Osteoblast (primary cell): ENCODE results near the gene PRKACA. TPM values are rescaled to one million over a fixed set of nuclear protein-coding genes. Genes with fewer than 3 reads are reported as not detected.

Experiments
- DNase-seq: peaks from one replicate; pipeline ENCODE4 v3.0.0; 2011; ENCODE audit warnings: low spot score, mixed read lengths; ENCODE audit not compliant: insufficient read length; ENCODE audit errors: missing footprints
- H2AFZ ChIP-seq: 2 replicates; pipeline ENCODE4 v1.6.0; 2011; ENCODE audit warnings: mild to moderate bottlenecking, low read length
- H3K27ac ChIP-seq: 2 replicates; pipeline ENCODE4 v1.5.1; 2011; ENCODE audit warnings: mild to moderate bottlenecking, low read depth, low read length, moderate library complexity
- H3K27me3 ChIP-seq: 2 replicates; pipeline ENCODE4 v1.6.0; 2012; ENCODE audit warnings: mild to moderate bottlenecking, control low read depth, inconsistent platforms, low read length, moderate library complexity; ENCODE audit not compliant: insufficient read depth
- H3K36me3 ChIP-seq: 2 replicates; pipeline ENCODE4 v1.5.1; 2011; ENCODE audit warnings: mild to moderate bottlenecking, low read length, control low read depth, moderate library complexity; ENCODE audit not compliant: insufficient read depth
- H3K4me1 ChIP-seq: 2 replicates; pipeline ENCODE4 v1.5.1; 2011; ENCODE audit warnings: mild to moderate bottlenecking, low read length, control low read depth, moderate library complexity; ENCODE audit not compliant: insufficient read depth
- H3K4me2 ChIP-seq: 2 replicates; pipeline ENCODE4 v1.6.0; 2011; ENCODE audit warnings: mild to moderate bottlenecking, low read length; ENCODE audit not compliant: insufficient read depth
- H3K4me3 ChIP-seq: fragments of 200-600 bp; sonication (generic); 3 replicates; pipeline ENCODE4 v1.5.1; 2012; ENCODE audit warnings: mild to moderate bottlenecking, low read length, inconsistent platforms; ENCODE audit not compliant: insufficient read depth
- H3K79me2 ChIP-seq: 2 replicates; pipeline ENCODE4 v1.6.0; 2012; ENCODE audit warnings: mild to moderate bottlenecking, low read length, control low read depth, inconsistent platforms; ENCODE audit not compliant: insufficient read depth
- H3K9me3 ChIP-seq: 2 replicates; pipeline ENCODE4 v1.5.1; 2011; ENCODE audit warnings: low read depth, low read length, control low read depth
- H4K20me1 ChIP-seq: 2 replicates; pipeline ENCODE4 v1.6.0; 2012; ENCODE audit warnings: mild to moderate bottlenecking, low read length, control low read depth; ENCODE audit not compliant: insufficient read depth
- total RNA-seq: library from RNA; depleted of rRNA; stranded (reverse); fragments of >200 nt; gene quantifications from 2 replicates; pipeline ENCODE4 v1.2.3, GENCODE V29; 2012
- TF ChIP-seq, protein P1 (sequence below): IDR thresholded peaks from 2 replicates; pipeline ENCODE4 v1.5.1; 2011; ENCODE audit warnings: mild to moderate bottlenecking, low read depth, low read length, moderate library complexity; ENCODE audit errors: extremely low read depth

The PRKACA gene
- total RNA-seq, 1 donor = 45.6 TPM

GRCh38 chr19:14114439-14114838 is 3.1 kb downstream of the PRKACA start:
- H3K36me3 ChIP-seq = peaks cover 6% of the 10 kb centered on the region
- H4K20me1 ChIP-seq = peaks cover 10% of the 10 kb centered on the region
- TF ChIP-seq, protein P1, sequence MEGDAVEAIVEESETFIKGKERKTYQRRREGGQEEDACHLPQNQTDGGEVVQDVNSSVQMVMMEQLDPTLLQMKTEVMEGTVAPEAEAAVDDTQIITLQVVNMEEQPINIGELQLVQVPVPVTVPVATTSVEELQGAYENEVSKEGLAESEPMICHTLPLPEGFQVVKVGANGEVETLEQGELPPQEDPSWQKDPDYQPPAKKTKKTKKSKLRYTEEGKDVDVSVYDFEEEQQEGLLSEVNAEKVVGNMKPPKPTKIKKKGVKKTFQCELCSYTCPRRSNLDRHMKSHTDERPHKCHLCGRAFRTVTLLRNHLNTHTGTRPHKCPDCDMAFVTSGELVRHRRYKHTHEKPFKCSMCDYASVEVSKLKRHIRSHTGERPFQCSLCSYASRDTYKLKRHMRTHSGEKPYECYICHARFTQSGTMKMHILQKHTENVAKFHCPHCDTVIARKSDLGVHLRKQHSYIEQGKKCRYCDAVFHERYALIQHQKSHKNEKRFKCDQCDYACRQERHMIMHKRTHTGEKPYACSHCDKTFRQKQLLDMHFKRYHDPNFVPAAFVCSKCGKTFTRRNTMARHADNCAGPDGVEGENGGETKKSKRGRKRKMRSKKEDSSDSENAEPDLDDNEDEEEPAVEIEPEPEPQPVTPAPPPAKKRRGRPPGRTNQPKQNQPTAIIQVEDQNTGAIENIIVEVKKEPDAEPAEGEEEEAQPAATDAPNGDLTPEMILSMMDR = no peak
- H3K9me3 ChIP-seq = no peaks in the 10 kb centered on the region
- DNase-seq = no peak
- H3K4me1 ChIP-seq = peaks cover 44% of the 10 kb centered on the region
- no peak overlapping the region for H3K27ac ChIP-seq
- no peak overlapping the region for H2AFZ ChIP-seq
- no peak overlapping the region for H3K4me3 ChIP-seq
- no peaks in the 10 kb centered on the region for H3K27me3 ChIP-seq
- H3K4me2 ChIP-seq = no peak overlapping the region
- peaks cover 75% of the 10 kb centered on the region for H3K79me2 ChIP-seq

DNA sequence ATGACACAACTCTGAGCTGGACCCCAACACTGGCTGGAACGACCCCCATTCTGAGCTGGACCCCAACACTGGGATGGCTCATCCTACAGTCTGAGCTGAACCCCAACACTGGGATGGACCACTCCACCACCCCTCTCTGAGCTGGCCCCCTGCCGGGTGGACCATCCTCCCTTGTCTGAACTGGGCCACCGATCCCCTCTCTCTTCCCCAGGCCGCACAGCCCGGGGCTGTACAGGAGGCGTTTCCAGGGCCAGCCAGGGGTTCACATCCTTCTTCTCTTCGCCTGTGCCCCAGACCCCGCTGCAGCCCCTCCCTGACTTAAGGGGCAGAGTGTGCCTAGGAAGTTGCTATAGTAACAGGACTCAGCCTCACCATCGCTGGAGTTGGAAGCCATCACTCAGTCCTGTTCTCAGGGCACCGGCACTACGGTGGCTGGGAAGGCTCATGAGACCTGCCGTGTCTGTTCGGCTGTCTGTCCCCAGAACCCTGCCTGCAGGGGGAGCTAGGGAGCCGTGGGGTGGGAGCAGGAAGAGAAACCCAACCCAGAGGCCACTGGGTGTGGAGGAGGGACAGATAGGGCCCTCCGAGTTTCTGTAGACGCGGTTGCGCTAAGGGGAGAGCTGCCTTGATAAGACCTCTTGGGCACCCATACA is 3.7 kb downstream of the PRKACA start:
- Histone ChIP-seq H2AFZ (no peak overlapping the region), H3K4me1 (peaks cover 39% of the 10 kb centered on the region), H3K79me2 (peaks cover 80% of the 10 kb centered on the region), H3K36me3 (peaks cover 6% of the 10 kb centered on the region), H3K9me3 (no peaks in the 10 kb centered on the region), H3K27me3 (no peaks in the 10 kb centered on the region), H3K4me3 (no peak overlapping the region), H4K20me1 (peaks cover 10% of the 10 kb centered on the region), H3K27ac (no peak overlapping the region), H3K4me2 (peak overlapping the region; percentile 75)
- TF ChIP-seq, protein P1 = peak; percentile 35
- DNase-seq = peak; percentile 69

GRCh38 chr19:14112809-14113385 is 4.7 kb downstream of the PRKACA start:
- H3K4me2 ChIP-seq = peak overlapping the region; percentile 75
- TF ChIP-seq, protein P1 = no peak
- H3K27ac ChIP-seq = peak overlapping the region; percentile 67
- H4K20me1 ChIP-seq = peaks cover 11% of the 10 kb centered on the region
- no peaks in the 10 kb centered on the region for H3K27me3 ChIP-seq
- H3K4me1 ChIP-seq = peaks cover 32% of the 10 kb centered on the region
- DNase-seq = peak; percentile 92
- H3K36me3 ChIP-seq = peaks cover 6% of the 10 kb centered on the region
- peak overlapping the region; percentile 40 for H2AFZ ChIP-seq
- H3K4me3 ChIP-seq = peak overlapping the region; percentile 51
- H3K79me2 ChIP-seq = peaks cover 82% of the 10 kb centered on the region
- H3K9me3 ChIP-seq = no peaks in the 10 kb centered on the region

DNA sequence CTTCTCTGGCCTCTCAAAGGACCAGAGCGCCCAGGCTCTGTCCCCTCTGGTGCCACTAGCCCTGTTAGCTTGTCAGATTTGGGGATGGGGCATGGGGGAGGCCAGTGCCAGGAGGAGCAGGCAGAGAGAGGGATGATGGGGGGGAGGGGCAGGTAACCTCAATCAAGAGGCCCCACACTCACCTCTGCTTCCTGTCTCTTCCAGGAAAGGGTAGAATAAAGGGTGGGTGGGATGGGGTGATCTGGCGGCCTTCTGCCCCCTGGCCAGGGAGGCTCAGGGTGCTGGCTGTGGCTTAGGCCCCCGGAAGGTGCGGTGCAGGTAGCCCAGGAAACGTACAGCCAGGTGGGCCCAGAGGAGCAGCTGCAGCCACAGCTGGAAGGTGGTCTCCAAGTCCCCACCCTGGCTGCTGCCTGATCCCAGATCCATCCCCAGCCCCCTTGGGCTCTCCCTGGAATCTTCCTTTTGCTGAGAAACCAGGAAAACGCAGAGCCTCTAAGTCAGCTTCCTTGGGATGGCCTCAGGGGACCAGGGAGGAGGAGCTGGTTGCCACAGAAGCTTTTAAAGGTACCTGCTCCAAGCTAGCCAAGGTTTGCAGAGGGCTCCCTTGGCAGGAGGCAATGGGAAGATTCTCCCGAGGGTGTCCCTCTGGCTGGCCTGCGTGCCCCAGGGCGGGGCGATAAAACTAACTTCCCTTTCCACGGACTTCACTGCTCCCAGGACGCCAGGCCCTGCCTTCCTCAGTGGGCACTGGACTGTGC is 5.3 kb downstream of the PRKACA start:
- no peaks in the 10 kb centered on the region for H3K9me3 ChIP-seq
- TF ChIP-seq, protein P1 = no peak
- peak overlapping the region; percentile 67 for H3K27ac ChIP-seq
- H3K4me3 ChIP-seq = peak overlapping the region; percentile 51
- H3K4me2 ChIP-seq = peak overlapping the region; percentile 75
- peaks cover 32% of the 10 kb centered on the region for H3K4me1 ChIP-seq
- no peaks in the 10 kb centered on the region for H3K27me3 ChIP-seq
- DNase-seq = peak; percentile 96
- peaks cover 87% of the 10 kb centered on the region for H3K79me2 ChIP-seq
- H2AFZ ChIP-seq = peak overlapping the region; percentile 40
- H3K36me3 ChIP-seq = peaks cover 8% of the 10 kb centered on the region
- H4K20me1 ChIP-seq = peaks cover 13% of the 10 kb centered on the region
